Cardiac fibroblast (primary cell): Measurements from ENCODE around the gene ZDHHC5.
A peak's percentile ranks its signal among the peaks of the same experiment; 100 is the strongest.
"Not testable (repeated sequence)": the region's sequence is repeated elsewhere in the genome, so short reads cannot be mapped to it uniquely, and the experiment has no call there.

ENCODE experiments used
- DNase-seq, 2 donors: peaks; one replicate each; pipeline versions ENCODE4 v3.0.0 to v3.0.0-alpha.2; 2010; ENCODE audit warnings: low read depth in 2 of 2
- H3K4me3 ChIP-seq, 2 donors: replicated peaks in 1 of 2; 1 replicate in 1 of 2; 2 replicates in 1 of 2; pipeline ENCODE4 v1.5.1; 2011; ENCODE audit warnings: low read depth in 2 of 2, low read length in 2 of 2, mild to moderate bottlenecking in 2 of 2, moderate library complexity in 1 of 2
- CTCF ChIP-seq: IDR thresholded peaks from one replicate; pipeline ENCODE4 v1.5.1; 2011; ENCODE audit warnings: low read depth, mild to moderate bottlenecking, low read length, inconsistent platforms

ZDHHC5 gene

GRCh38 chr11:57648801-57649735 lies 18.8 kb upstream of the ZDHHC5 start:
- H3K4me3 ChIP-seq: peak overlapping the region; percentile 55
- peak; percentile 32 to 38 for DNase-seq
- TF ChIP-seq CTCF: no peak

- TF ChIP-seq CTCF: no peak
- peak within 1 kb of the TSS; percentile 55 for H3K4me3 ChIP-seq
- peak; percentile 74 to 87 for DNase-seq
Observed at GRCh38 chr11:57649826-57650738, 17.8 kb upstream of the ZDHHC5 start, which contains the start of gene YPEL4. YPEL4 (minus strand) TSS chr11:57649912; CDS start chr11:57647107, 2,805 bp downstream.

GRCh38 chr11:57650739-57651090 lies 17.2 kb upstream of the ZDHHC5 start:
- DNase-seq: no peak
- no peak overlapping the region for H3K4me3 ChIP-seq
- no peak for TF ChIP-seq CTCF

- no peak overlapping the region for H3K4me3 ChIP-seq
- DNase-seq: no peak
- no peak for TF ChIP-seq CTCF
Observed at GRCh38 chr11:57651408-57651807, 16.5 kb upstream of the ZDHHC5 start.

GRCh38 chr11:57652230-57652629 lies 15.7 kb upstream of the ZDHHC5 start:
- H3K4me3 ChIP-seq, DNase-seq: not testable (repeated sequence)

GRCh38 chr11:57652662-57653061 lies 15.3 kb upstream of the ZDHHC5 start:
- H3K4me3 ChIP-seq: no peak overlapping the region
- peak in 1 of 2 donors; percentile 17 for DNase-seq
- TF ChIP-seq CTCF: no peak

- DNase-seq: no peak
- no peak overlapping the region for H3K4me3 ChIP-seq
- no peak for TF ChIP-seq CTCF
Observed at GRCh38 chr11:57653163-57653562, 14.8 kb upstream of the ZDHHC5 start.
